Calu3 (cell line): ENCODE data around the gene DYRK3. TPM values are rescaled to one million over a fixed set of nuclear protein-coding genes. Genes with fewer than 3 reads are reported as not detected.

Source experiments
- BruUV-seq: library from RNA; stranded (reverse); fragments of 400-500 nt; replicated peaks from 2 replicates; lab custom pipeline; 2021; lab: Mats Ljungman, UMichigan
- CTCF ChIA-PET: fragments of 300-600 bp; sonication (Branson Sonifier 250); formaldehyde crosslinking; loops from one replicate; lab custom pipeline; 2022; ENCODE audit warnings: antibody characterized with exemption; lab: Charles Lee
- DNase-seq: peaks from one replicate; pipeline ENCODE4 v3.0.0; 2022
- H3K27ac Mint-ChIP-seq: one replicate; pipeline ENCODE4 v1.8.0; 2022; ENCODE audit warnings: mixed read lengths; ENCODE audit not compliant: unreplicated experiment
- H3K27me3 Mint-ChIP-seq: one replicate; pipeline ENCODE4 v1.8.0; 2022; ENCODE audit warnings: mixed read lengths; ENCODE audit not compliant: unreplicated experiment
- H3K36me3 Mint-ChIP-seq: one replicate; pipeline ENCODE4 v1.8.0; 2022; ENCODE audit warnings: mild to moderate bottlenecking, moderate library complexity, mixed read lengths; ENCODE audit not compliant: insufficient read depth, unreplicated experiment
- H3K4me1 Mint-ChIP-seq: one replicate; pipeline ENCODE4 v1.8.0; 2022; ENCODE audit warnings: mild to moderate bottlenecking, low read depth, mixed read lengths; ENCODE audit not compliant: unreplicated experiment
- H3K4me3 Mint-ChIP-seq: one replicate; pipeline ENCODE4 v1.8.0; 2022; ENCODE audit warnings: mild to moderate bottlenecking, low read depth, moderate library complexity, mixed read lengths; ENCODE audit not compliant: unreplicated experiment
- H3K9me3 Mint-ChIP-seq: one replicate; pipeline ENCODE4 v1.8.0; 2022; ENCODE audit warnings: low read depth, mixed read lengths; ENCODE audit not compliant: unreplicated experiment
- intact Hi-C: fragments of 100-400 bp; cut with micrococcal nuclease; formaldehyde crosslinking; loops from one replicate; pipeline ENCODE4 v1.10.0; 2022; ENCODE audit not compliant: unreplicated experiment
- total RNA-seq: library from RNA; stranded (reverse); gene quantifications from 2 replicates; pipeline ENCODE4 v1.2.3, GENCODE V29; 2022
- TF ChIP-seq, protein P1 (sequence below): fragments of 200-600 bp; IDR thresholded peaks from one replicate; pipeline ENCODE4 v1.8.0; 2022; ENCODE audit warnings: antibody characterized with exemption; ENCODE audit not compliant: unreplicated experiment

The DYRK3 gene
- total RNA-seq, 1 experiment from 2014 or later = 7.6 TPM

- no TSS peak for BruUV-seq
- intact Hi-C loops = no loop called here
- TF ChIP-seq, protein P1, sequence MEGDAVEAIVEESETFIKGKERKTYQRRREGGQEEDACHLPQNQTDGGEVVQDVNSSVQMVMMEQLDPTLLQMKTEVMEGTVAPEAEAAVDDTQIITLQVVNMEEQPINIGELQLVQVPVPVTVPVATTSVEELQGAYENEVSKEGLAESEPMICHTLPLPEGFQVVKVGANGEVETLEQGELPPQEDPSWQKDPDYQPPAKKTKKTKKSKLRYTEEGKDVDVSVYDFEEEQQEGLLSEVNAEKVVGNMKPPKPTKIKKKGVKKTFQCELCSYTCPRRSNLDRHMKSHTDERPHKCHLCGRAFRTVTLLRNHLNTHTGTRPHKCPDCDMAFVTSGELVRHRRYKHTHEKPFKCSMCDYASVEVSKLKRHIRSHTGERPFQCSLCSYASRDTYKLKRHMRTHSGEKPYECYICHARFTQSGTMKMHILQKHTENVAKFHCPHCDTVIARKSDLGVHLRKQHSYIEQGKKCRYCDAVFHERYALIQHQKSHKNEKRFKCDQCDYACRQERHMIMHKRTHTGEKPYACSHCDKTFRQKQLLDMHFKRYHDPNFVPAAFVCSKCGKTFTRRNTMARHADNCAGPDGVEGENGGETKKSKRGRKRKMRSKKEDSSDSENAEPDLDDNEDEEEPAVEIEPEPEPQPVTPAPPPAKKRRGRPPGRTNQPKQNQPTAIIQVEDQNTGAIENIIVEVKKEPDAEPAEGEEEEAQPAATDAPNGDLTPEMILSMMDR = no peak
- Mint-ChIP-seq H3K4me3 (no peak overlapping the region), H3K9me3 (no peaks in the 10 kb centered on the region), H3K27me3 (no peaks in the 10 kb centered on the region), H3K36me3 (peaks cover 5% of the 10 kb centered on the region), H3K27ac (no peak overlapping the region), H3K4me1 (peaks cover 71% of the 10 kb centered on the region)
- no peak for DNase-seq
- CTCF ChIA-PET = no interaction called here
Measured at GRCh38 chr1:206695733-206696132, 60.4 kb downstream of the DYRK3 start.

DNA sequence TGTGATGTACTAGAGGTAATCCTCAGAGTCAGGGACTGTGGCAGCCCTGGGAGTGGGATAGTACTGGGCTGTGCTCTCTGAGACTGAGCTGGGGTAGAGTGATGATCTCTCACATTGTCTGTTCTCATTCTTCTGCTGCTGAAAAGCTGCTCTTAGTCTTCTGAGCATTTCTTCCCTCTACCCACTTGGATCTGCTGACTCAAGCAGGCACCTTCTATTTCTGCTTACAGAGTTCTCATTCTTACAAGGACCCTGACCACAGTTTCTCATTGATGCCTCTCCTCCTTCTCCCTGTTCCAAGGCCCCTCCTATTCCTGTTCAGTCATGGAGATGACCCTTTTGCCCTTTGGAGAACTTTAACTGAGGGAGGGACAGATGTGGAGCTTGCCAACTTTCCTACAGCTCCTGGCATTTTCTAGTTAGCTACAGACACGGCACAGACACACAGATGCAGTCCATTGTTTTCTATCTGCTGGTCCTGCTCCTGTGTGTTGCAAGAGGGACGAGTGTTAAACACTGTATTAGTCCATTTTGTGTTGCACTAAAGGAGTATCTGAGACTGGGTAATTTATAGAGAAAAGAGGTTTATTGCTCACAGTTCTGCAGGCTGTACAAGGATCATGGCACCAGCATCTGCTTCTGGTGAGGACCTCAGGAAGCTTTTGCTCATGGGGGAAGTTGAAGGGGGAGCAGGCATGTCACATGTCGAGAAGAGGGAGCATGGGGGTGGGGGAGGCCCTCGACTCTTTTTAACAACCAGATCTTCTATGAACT is 61.7 kb downstream of the DYRK3 start:
- intact Hi-C loops = no loop called here
- no TSS peak for BruUV-seq
- CTCF ChIA-PET = interaction anchor here (1.0 kb wide), 1 partner anchor 9 kb away, joined by 4 read pairs; no protein-coding TSS in a partner anchor

GRCh38 chr1:206698011-206698410 is 62.7 kb downstream of the DYRK3 start:
- intact Hi-C loops = no loop called here
- no peak overlapping the region for H3K4me3 Mint-ChIP-seq
- DNase-seq = no peak
- peaks cover 9% of the 10 kb centered on the region for H3K36me3 Mint-ChIP-seq
- H3K4me1 Mint-ChIP-seq = peaks cover 60% of the 10 kb centered on the region
- no TSS peak for BruUV-seq
- TF ChIP-seq, protein P1 = no peak
- CTCF ChIA-PET = no interaction called here
- H3K9me3 Mint-ChIP-seq = no peaks in the 10 kb centered on the region
- H3K27ac Mint-ChIP-seq = no peak overlapping the region
- no peaks in the 10 kb centered on the region for H3K27me3 Mint-ChIP-seq

More for the DNA sequence above, 61.7 kb downstream of the DYRK3 start:
- TF ChIP-seq, protein P1 = no peak
- Mint-ChIP-seq H3K27ac (no peak overlapping the region), H3K36me3 (peaks cover 5% of the 10 kb centered on the region), H3K27me3 (no peaks in the 10 kb centered on the region), H3K4me1 (peaks cover 63% of the 10 kb centered on the region), H3K9me3 (no peaks in the 10 kb centered on the region), H3K4me3 (no peak overlapping the region)
- DNase-seq = no peak

Other genes starting within 250 kb of the DYRK3 start
- 35.5 and 47.5 TPM in 2 replicates for gene IKBKE, start 165.1 kb upstream of the DYRK3 start, total RNA-seq
- gene RASSF5, start 128.0 kb upstream of the DYRK3 start, total RNA-seq = 6.1 and 6.5 TPM in 2 replicates
- 41.8 and 45.1 TPM in 2 replicates for gene EIF2D, start 23.1 kb upstream of the DYRK3 start, total RNA-seq
- gene MAPKAPK2, start 49.4 kb downstream of the DYRK3 start, total RNA-seq = 93.7 and 96.2 TPM in 2 replicates
- not detected in 2 replicates for gene IL19, start 135.2 kb downstream of the DYRK3 start, total RNA-seq
- gene IL10, start 137.0 kb downstream of the DYRK3 start, total RNA-seq = not detected in 2 replicates
- gene IL20, start 230.1 kb downstream of the DYRK3 start, total RNA-seq = not detected in 2 replicates